ENCODE data around the gene STK17A.

STK17A gene

DNA sequence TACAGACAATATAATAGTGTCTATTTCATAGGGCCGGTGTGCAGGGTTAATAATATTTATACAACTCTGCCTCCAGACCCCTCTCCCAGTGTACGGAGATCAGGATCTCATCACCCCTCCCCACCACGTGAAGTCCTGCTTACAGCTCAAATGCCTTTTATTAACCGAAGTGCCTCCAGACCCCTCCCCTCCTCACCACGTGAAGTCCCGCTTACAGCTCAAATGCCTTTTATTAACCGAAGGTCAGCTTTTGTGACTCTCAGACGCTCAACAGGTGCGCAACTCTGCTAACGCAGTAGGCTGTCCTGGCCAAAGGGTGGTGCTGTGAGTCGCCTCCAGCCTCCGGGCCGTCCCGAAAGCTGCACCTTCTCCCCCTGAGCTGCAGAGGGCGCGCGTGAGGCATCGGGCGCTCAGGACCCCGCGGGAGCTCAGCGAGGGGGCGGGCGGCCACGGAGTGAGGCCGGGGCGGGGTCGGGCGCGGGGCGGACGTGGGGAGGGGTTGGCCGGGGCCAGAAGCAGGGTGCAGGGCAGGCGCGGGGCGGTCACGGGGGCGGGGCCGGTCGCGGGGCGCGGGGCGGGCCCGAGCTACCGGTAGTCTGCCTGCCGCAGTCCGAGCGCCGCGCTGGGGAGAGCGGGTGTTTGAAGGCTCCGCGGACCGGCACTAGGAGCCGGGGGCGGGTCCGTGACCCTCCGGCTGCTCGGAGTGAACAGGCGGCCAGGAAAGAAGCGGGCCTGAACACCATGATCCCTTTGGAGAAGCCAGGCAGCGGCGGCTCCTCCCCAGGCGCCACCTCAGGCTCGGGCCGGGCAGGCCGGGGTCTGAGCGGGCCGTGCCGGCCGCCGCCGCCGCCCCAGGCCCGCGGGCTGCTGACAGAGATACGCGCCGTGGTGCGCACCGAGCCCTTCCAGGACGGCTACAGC is at the start of gene STK17A (continued):
- no peak for TF ChIP-seq ZNF664 (tag by site-specific recombination; IDR thresholded peaks at IDR 0.05)
- peak; percentile 59; the same call in 1 of the 2 replicates for TF ChIP-seq SP3 (tag by site-specific recombination; IDR thresholded peaks at IDR 0.05)
- peak; percentile 68 for TF ChIP-seq ZSCAN30 (tag by site-specific recombination; IDR thresholded peaks at IDR 0.05)
- TF ChIP-seq, protein P1, sequence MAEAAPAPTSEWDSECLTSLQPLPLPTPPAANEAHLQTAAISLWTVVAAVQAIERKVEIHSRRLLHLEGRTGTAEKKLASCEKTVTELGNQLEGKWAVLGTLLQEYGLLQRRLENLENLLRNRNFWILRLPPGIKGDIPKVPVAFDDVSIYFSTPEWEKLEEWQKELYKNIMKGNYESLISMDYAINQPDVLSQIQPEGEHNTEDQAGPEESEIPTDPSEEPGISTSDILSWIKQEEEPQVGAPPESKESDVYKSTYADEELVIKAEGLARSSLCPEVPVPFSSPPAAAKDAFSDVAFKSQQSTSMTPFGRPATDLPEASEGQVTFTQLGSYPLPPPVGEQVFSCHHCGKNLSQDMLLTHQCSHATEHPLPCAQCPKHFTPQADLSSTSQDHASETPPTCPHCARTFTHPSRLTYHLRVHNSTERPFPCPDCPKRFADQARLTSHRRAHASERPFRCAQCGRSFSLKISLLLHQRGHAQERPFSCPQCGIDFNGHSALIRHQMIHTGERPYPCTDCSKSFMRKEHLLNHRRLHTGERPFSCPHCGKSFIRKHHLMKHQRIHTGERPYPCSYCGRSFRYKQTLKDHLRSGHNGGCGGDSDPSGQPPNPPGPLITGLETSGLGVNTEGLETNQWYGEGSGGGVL (tag by site-specific recombination; IDR thresholded peaks at IDR 0.05) = no peak
- peak; percentile 45; the same call in 1 of the 2 replicates for TF ChIP-seq GLIS1 (tag by site-specific recombination; IDR thresholded peaks at IDR 0.05)
- TF ChIP-seq ZNF155 (tag by site-specific recombination; IDR thresholded peaks at IDR 0.05) = no peak
- no peak for TF ChIP-seq ZNF621 (tag by site-specific recombination; IDR thresholded peaks at IDR 0.05)
- TF ChIP-seq, protein P2, sequence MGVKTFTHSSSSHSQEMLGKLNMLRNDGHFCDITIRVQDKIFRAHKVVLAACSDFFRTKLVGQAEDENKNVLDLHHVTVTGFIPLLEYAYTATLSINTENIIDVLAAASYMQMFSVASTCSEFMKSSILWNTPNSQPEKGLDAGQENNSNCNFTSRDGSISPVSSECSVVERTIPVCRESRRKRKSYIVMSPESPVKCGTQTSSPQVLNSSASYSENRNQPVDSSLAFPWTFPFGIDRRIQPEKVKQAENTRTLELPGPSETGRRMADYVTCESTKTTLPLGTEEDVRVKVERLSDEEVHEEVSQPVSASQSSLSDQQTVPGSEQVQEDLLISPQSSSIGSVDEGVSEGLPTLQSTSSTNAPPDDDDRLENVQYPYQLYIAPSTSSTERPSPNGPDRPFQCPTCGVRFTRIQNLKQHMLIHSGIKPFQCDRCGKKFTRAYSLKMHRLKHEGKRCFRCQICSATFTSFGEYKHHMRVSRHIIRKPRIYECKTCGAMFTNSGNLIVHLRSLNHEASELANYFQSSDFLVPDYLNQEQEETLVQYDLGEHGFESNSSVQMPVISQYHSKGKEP (tag by site-specific recombination; IDR thresholded peaks at IDR 0.05) = peak; percentile 21; the same call in 1 of the 2 replicates
- peak; percentile 71 for TF ChIP-seq SP7 (tag by site-specific recombination; IDR thresholded peaks at IDR 0.05)
- TF ChIP-seq, protein P3, sequence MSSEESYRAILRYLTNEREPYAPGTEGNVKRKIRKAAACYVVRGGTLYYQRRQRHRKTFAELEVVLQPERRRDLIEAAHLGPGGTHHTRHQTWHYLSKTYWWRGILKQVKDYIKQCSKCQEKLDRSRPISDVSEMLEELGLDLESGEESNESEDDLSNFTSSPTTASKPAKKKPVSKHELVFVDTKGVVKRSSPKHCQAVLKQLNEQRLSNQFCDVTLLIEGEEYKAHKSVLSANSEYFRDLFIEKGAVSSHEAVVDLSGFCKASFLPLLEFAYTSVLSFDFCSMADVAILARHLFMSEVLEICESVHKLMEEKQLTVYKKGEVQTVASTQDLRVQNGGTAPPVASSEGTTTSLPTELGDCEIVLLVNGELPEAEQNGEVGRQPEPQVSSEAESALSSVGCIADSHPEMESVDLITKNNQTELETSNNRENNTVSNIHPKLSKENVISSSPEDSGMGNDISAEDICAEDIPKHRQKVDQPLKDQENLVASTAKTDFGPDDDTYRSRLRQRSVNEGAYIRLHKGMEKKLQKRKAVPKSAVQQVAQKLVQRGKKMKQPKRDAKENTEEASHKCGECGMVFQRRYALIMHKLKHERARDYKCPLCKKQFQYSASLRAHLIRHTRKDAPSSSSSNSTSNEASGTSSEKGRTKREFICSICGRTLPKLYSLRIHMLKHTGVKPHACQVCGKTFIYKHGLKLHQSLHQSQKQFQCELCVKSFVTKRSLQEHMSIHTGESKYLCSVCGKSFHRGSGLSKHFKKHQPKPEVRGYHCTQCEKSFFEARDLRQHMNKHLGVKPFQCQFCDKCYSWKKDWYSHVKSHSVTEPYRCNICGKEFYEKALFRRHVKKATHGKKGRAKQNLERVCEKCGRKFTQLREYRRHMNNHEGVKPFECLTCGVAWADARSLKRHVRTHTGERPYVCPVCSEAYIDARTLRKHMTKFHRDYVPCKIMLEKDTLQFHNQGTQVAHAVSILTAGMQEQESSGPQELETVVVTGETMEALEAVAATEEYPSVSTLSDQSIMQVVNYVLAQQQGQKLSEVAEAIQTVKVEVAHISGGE (tag by site-specific recombination; conservative IDR thresholded peaks at IDR 0.05; ENCODE audit: low read depth) = no peak
- TF ChIP-seq ZNF548 (tag by site-specific recombination; IDR thresholded peaks at IDR 0.05) = no peak
- TF ChIP-seq MYNN (tag by site-specific recombination; IDR thresholded peaks at IDR 0.05; ENCODE audit: borderline replicate concordance) = no peak
- TF ChIP-seq ZNF169 (tag by site-specific recombination; IDR thresholded peaks at IDR 0.05) = no peak
- TF ChIP-seq, protein P4, sequence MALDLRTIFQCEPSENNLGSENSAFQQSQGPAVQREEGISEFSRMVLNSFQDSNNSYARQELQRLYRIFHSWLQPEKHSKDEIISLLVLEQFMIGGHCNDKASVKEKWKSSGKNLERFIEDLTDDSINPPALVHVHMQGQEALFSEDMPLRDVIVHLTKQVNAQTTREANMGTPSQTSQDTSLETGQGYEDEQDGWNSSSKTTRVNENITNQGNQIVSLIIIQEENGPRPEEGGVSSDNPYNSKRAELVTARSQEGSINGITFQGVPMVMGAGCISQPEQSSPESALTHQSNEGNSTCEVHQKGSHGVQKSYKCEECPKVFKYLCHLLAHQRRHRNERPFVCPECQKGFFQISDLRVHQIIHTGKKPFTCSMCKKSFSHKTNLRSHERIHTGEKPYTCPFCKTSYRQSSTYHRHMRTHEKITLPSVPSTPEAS (tag by site-specific recombination; IDR thresholded peaks at IDR 0.05) = no peak
- no peak for TF ChIP-seq PRDM1 (tag by site-specific recombination; IDR thresholded peaks at IDR 0.05)
- no peak; the same call in 1 of the 2 replicates for TF ChIP-seq BCL11A (tag by site-specific recombination; IDR thresholded peaks at IDR 0.05; ENCODE audit: low read depth)
- no peak for TF ChIP-seq ZFP3 (tag by site-specific recombination; IDR thresholded peaks at IDR 0.05; ENCODE audit: low read depth)
- no peak; the same call in 1 of the 2 replicates for TF ChIP-seq ZNF629 (tag by site-specific recombination; IDR thresholded peaks at IDR 0.05)
- no peak for TF ChIP-seq ZNF302 (tag by site-specific recombination; IDR thresholded peaks at IDR 0.05; ENCODE audit: low read depth)
- TF ChIP-seq, protein P5, sequence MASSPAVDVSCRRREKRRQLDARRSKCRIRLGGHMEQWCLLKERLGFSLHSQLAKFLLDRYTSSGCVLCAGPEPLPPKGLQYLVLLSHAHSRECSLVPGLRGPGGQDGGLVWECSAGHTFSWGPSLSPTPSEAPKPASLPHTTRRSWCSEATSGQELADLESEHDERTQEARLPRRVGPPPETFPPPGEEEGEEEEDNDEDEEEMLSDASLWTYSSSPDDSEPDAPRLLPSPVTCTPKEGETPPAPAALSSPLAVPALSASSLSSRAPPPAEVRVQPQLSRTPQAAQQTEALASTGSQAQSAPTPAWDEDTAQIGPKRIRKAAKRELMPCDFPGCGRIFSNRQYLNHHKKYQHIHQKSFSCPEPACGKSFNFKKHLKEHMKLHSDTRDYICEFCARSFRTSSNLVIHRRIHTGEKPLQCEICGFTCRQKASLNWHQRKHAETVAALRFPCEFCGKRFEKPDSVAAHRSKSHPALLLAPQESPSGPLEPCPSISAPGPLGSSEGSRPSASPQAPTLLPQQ (tag by site-specific recombination; IDR thresholded peaks at IDR 0.05) = no peak
- TF ChIP-seq MZF1 (tag by site-specific recombination; IDR thresholded peaks at IDR 0.05; ENCODE audit: borderline replicate concordance) = no peak
- TF ChIP-seq ZNF133 (tag by site-specific recombination; IDR thresholded peaks at IDR 0.05) = no peak
- TF ChIP-seq ZNF16 (tag by site-specific recombination; IDR thresholded peaks at IDR 0.05; ENCODE audit: low read depth) = no peak
